Neural progenitor cell (in vitro differentiated cells): ENCODE data around the gene C19orf67. TPM values are rescaled to one million over a fixed set of nuclear protein-coding genes. Genes with fewer than 3 reads are reported as not detected.

Experiments
- DNase-seq: peaks from one replicate; pipeline ENCODE4 v3.0.0-alpha.2; 2016; ENCODE audit warnings: low spot score
- H2AFZ ChIP-seq: fragments of 200-600 bp; sonication (generic); replicated peaks from 2 replicates; pipeline ENCODE4 v1.6.1; 2016; ENCODE audit warnings: antibody characterized with exemption
- H3F3A ChIP-seq: fragments of 200-600 bp; sonication (generic); 2 replicates; pipeline ENCODE4 v1.6.1; 2016; ENCODE audit warnings: antibody characterized with exemption, low read depth
- H3K27ac ChIP-seq: fragments of 200-600 bp; sonication (generic); 2 replicates; pipeline ENCODE4 v1.5.1; 2016; ENCODE audit warnings: mild to moderate bottlenecking
- H3K27me3 ChIP-seq: fragments of 200-600 bp; sonication (generic); 2 replicates; pipeline ENCODE4 v1.6.1; 2016; ENCODE audit warnings: mild to moderate bottlenecking, moderate library complexity
- H3K36me3 ChIP-seq: fragments of 200-600 bp; sonication (generic); 2 replicates; pipeline ENCODE4 v1.5.1; 2016
- H3K4me1 ChIP-seq: fragments of 200-600 bp; sonication (generic); 2 replicates; pipeline ENCODE4 v1.6.1; 2016; ENCODE audit warnings: mixed run types
- H3K4me2 ChIP-seq: fragments of 200-600 bp; sonication (generic); 2 replicates; pipeline ENCODE4 v1.6.1; 2016
- H3K4me3 ChIP-seq: fragments of 200-600 bp; sonication (generic); 2 replicates; pipeline ENCODE4 v1.5.1; 2016
- H3K79me2 ChIP-seq: fragments of 200-600 bp; sonication (generic); 2 replicates; pipeline ENCODE4 v1.6.1; 2016; ENCODE audit warnings: low read depth
- H3K9ac ChIP-seq: fragments of 200-600 bp; sonication (generic); 2 replicates; pipeline ENCODE4 v1.6.1; 2016
- H3K9me3 ChIP-seq: fragments of 200-600 bp; sonication (generic); 2 replicates; pipeline ENCODE4 v1.5.1; 2016; ENCODE audit warnings: low read depth
- H4K20me1 ChIP-seq: fragments of 200-600 bp; sonication (generic); 2 replicates; pipeline ENCODE4 v1.6.1; 2016; ENCODE audit warnings: low read depth
- H3K27ac Mint-ChIP-seq: 3 replicates; pipeline ENCODE4 v1.8.0; 2021; ENCODE audit warnings: mixed read lengths
- H3K27me3 Mint-ChIP-seq: 2 replicates; pipeline ENCODE4 v1.8.0; 2022; ENCODE audit warnings: low read depth, mild to moderate bottlenecking, inconsistent platforms, moderate library complexity, mixed read lengths; ENCODE audit not compliant: insufficient read depth
- H3K36me3 Mint-ChIP-seq: 3 replicates; pipeline ENCODE4 v1.8.0; 2021; ENCODE audit warnings: mixed read lengths
- H3K4me1 Mint-ChIP-seq: 3 replicates; pipeline ENCODE4 v1.8.0; 2021; ENCODE audit warnings: mixed read lengths
- H3K4me3 Mint-ChIP-seq: 3 replicates; pipeline ENCODE4 v1.8.0; 2021; ENCODE audit warnings: mild to moderate bottlenecking, moderate library complexity, mixed read lengths
- H3K9me3 Mint-ChIP-seq: 3 replicates; pipeline ENCODE4 v1.8.0; 2020; ENCODE audit warnings: mixed read lengths
- EZH2 ChIP-seq: fragments of 200-600 bp; sonication (generic); IDR thresholded peaks from 2 replicates; pipeline ENCODE4 v1.6.1; 2017; ENCODE audit warnings: antibody characterized with exemption, mild to moderate bottlenecking, moderate library complexity
- EZH2phosphoT487 ChIP-seq: fragments of 200-600 bp; sonication (generic); IDR thresholded peaks from 2 replicates; pipeline ENCODE4 v1.6.1; 2017; ENCODE audit warnings: antibody characterized with exemption
- total RNA-seq: library from RNA; depleted of rRNA; stranded (reverse); fragments of >200 nt; gene quantifications from 2 replicates; pipeline ENCODE4 v1.2.3, GENCODE V29; 2015; ENCODE audit warnings: low replicate concordance
- TF ChIP-seq, protein P1 (sequence below): fragments of 200-600 bp; sonication (generic); IDR thresholded peaks from 2 replicates; pipeline ENCODE4 v1.5.1; 2017; ENCODE audit warnings: antibody characterized with exemption, mild to moderate bottlenecking

C19orf67 gene
- total RNA-seq, 1 donor from 2014 or later, result not detected

DNA sequence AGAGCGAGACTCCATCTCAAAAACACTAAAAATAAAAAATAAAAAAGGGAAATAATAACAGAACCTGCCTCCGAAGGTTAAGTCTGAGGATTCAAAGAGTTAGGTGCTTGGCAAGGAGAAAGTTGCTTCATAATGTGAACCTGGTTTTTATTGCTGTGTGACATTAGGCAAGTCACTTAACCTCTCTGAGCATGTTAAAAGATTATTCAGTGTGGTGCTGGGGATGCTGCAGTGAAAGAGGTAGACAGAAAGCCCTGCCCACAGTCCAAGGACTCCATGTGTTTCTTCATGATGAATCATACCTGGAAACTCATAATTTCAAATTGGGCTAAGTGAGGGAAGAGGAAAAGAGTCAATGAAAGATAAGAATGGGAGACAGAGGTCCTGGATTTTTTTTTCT is 51.6 kb downstream of the C19orf67 start:
- H3K36me3 ChIP-seq, result no peaks in the 10 kb centered on the region
- no peak overlapping the region for H2AFZ ChIP-seq
- no peak for DNase-seq
- Mint-ChIP-seq H3K4me3 (peak overlapping the region; percentile 36), H3K36me3 (no peaks in the 10 kb centered on the region), H3K27me3 (peaks cover 6% of the 10 kb centered on the region), H3K9me3 (no peaks in the 10 kb centered on the region), H3K4me1 (peaks cover 8% of the 10 kb centered on the region), H3K27ac (no peak overlapping the region)
- peaks cover 24% of the 10 kb centered on the region for H3K27me3 ChIP-seq
- no peak for TF ChIP-seq EZH2
- no peak for TF ChIP-seq EZH2phosphoT487
- TF ChIP-seq, protein P1, sequence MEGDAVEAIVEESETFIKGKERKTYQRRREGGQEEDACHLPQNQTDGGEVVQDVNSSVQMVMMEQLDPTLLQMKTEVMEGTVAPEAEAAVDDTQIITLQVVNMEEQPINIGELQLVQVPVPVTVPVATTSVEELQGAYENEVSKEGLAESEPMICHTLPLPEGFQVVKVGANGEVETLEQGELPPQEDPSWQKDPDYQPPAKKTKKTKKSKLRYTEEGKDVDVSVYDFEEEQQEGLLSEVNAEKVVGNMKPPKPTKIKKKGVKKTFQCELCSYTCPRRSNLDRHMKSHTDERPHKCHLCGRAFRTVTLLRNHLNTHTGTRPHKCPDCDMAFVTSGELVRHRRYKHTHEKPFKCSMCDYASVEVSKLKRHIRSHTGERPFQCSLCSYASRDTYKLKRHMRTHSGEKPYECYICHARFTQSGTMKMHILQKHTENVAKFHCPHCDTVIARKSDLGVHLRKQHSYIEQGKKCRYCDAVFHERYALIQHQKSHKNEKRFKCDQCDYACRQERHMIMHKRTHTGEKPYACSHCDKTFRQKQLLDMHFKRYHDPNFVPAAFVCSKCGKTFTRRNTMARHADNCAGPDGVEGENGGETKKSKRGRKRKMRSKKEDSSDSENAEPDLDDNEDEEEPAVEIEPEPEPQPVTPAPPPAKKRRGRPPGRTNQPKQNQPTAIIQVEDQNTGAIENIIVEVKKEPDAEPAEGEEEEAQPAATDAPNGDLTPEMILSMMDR, result no peak
- no peaks in the 10 kb centered on the region for H3K9me3 ChIP-seq
- H3K4me2 ChIP-seq, result no peak overlapping the region
- H3F3A ChIP-seq, result peaks cover 12% of the 10 kb centered on the region
- H3K79me2 ChIP-seq, result no peaks in the 10 kb centered on the region
- H3K4me3 ChIP-seq, result no peak overlapping the region
- no peak overlapping the region for H3K9ac ChIP-seq
- H3K4me1 ChIP-seq, result peaks cover 6% of the 10 kb centered on the region
- no peaks in the 10 kb centered on the region for H4K20me1 ChIP-seq
- no peak overlapping the region for H3K27ac ChIP-seq

GRCh38 chr19:14031719-14032480 is 53.7 kb downstream of the C19orf67 start, which contains the start of gene IL27RA:
TSS of gene IL27RA (plus strand) at chr19:14031762. CDS start at chr19:14031873, 111 bp downstream.
- no peaks in the 10 kb centered on the region for H3K9me3 ChIP-seq
- no peaks in the 10 kb centered on the region for H3K9me3 Mint-ChIP-seq
- H3K9ac ChIP-seq, result no peak within 1 kb of the TSS
- peak within 1 kb of the TSS; percentile 97 for H3K4me2 ChIP-seq
- H3K79me2 ChIP-seq, result no peaks in the 10 kb centered on the region
- peak within 1 kb of the TSS; percentile 74 for H3K4me3 ChIP-seq
- peaks cover 12% of the 10 kb centered on the region for H3F3A ChIP-seq
- peaks cover 8% of the 10 kb centered on the region for H3K27me3 Mint-ChIP-seq
- peaks cover 24% of the 10 kb centered on the region for H3K27me3 ChIP-seq
- H3K27ac ChIP-seq, result no peak within 1 kb of the TSS
- H3K4me3 Mint-ChIP-seq, result peak within 1 kb of the TSS; percentile 83
- TF ChIP-seq EZH2, result peak; percentile 58
- peak; percentile 38 for TF ChIP-seq EZH2phosphoT487
- TF ChIP-seq, protein P1, result peak; percentile 69
- peaks cover 8% of the 10 kb centered on the region for H3K4me1 Mint-ChIP-seq
- H3K36me3 ChIP-seq, result no peaks in the 10 kb centered on the region
- no peak within 1 kb of the TSS for H3K27ac Mint-ChIP-seq
- H3K36me3 Mint-ChIP-seq, result no peaks in the 10 kb centered on the region
- no peaks in the 10 kb centered on the region for H4K20me1 ChIP-seq
- peaks cover 6% of the 10 kb centered on the region for H3K4me1 ChIP-seq
- peak within 1 kb of the TSS; percentile 91 for H2AFZ ChIP-seq
- DNase-seq, result peak; percentile 75

Other genes starting within 250 kb of the C19orf67 start
- gene NANOS3, start 208.6 kb downstream of the C19orf67 start, total RNA-seq, result not detected in 2 replicates
- gene BRME1, start 179.7 kb downstream of the C19orf67 start, total RNA-seq, result 0.49 and 4.1 TPM in 2 replicates
- gene CC2D1A, start 179.6 kb downstream of the C19orf67 start, total RNA-seq, result 8.1 and 22.0 TPM in 2 replicates
- gene PODNL1, start 147.4 kb downstream of the C19orf67 start, total RNA-seq, result 1.9 TPM in 1 of 2 replicates, not detected in the other
- 28.6 and 69.9 TPM in 2 replicates for gene DCAF15, start 133.3 kb downstream of the C19orf67 start, total RNA-seq
- 1.0 and 3.3 TPM in 2 replicates for gene RFX1, start 79.5 kb downstream of the C19orf67 start, total RNA-seq
- gene RLN3, start 57.6 kb downstream of the C19orf67 start, total RNA-seq, result not detected in 2 replicates
- gene IL27RA, start 54.0 kb downstream of the C19orf67 start, total RNA-seq, result 1.2 and 3.3 TPM in 2 replicates
- gene PALM3, start 23.7 kb downstream of the C19orf67 start, total RNA-seq, result 4.0 TPM in 1 of 2 replicates, not detected in the other
- gene MISP3, start 13.0 kb downstream of the C19orf67 start, total RNA-seq, result 0.68 TPM in 1 of 2 replicates, not detected in the other
- gene SAMD1, start 5.0 kb upstream of the C19orf67 start, total RNA-seq, result 22.1 and 53.0 TPM in 2 replicates
- gene PRKACA, start 32.0 kb upstream of the C19orf67 start, total RNA-seq, result 22.2 and 31.8 TPM in 2 replicates
- gene ASF1B, start 50.8 kb upstream of the C19orf67 start, total RNA-seq, result 16.4 and 38.8 TPM in 2 replicates
- gene ADGRL1, start 120.4 kb upstream of the C19orf67 start, total RNA-seq, result 13.3 and 59.0 TPM in 2 replicates